ENCODE data around the gene ABCA7.

Gene ABCA7

GRCh38 chr19:1073063-1073955, 33.4 kb downstream of the ABCA7 start:
- no peak for DNase-seq

GRCh38 chr19:1073956-1074517, 34.1 kb downstream of the ABCA7 start:
- DNase-seq: no peak

GRCh38 chr19:1074544-1075283, 34.8 kb downstream of the ABCA7 start:
- DNase-seq: peak; percentile 84

GRCh38 chr19:1076046-1076386, 36.1 kb downstream of the ABCA7 start:
- no peak for DNase-seq

GRCh38 chr19:1076951-1077350, 37.0 kb downstream of the ABCA7 start:
- DNase-seq: peak; percentile 94

GRCh38 chr19:1079566-1080111, 39.7 kb downstream of the ABCA7 start:
- DNase-seq: peak; percentile 90

- DNase-seq: no peak
These were observed 40.7 kb downstream of the ABCA7 start for GRCh38 chr19:1080360-1081161.

- no peak for DNase-seq
These were observed 41.6 kb downstream of the ABCA7 start for GRCh38 chr19:1081301-1082164.

GRCh38 chr19:1082165-1082927, 42.4 kb downstream of the ABCA7 start:
- peak; percentile 93 for DNase-seq

- DNase-seq: no peak
These were observed 43.3 kb downstream of the ABCA7 start for GRCh38 chr19:1082928-1083816.

- DNase-seq: no peak
These were observed 44.3 kb downstream of the ABCA7 start for GRCh38 chr19:1084024-1084868.

GRCh38 chr19:1085053-1085658, 45.2 kb downstream of the ABCA7 start:
- DNase-seq: no peak

GRCh38 chr19:1085676-1086442, 46.0 kb downstream of the ABCA7 start:
- DNase-seq: no peak

GRCh38 chr19:1086613-1087012, 46.7 kb downstream of the ABCA7 start:
- no peak for DNase-seq

- no peak for DNase-seq
These were observed 48.0 kb downstream of the ABCA7 start for GRCh38 chr19:1087813-1088415.

- no peak for DNase-seq
These were observed 48.6 kb downstream of the ABCA7 start for GRCh38 chr19:1088416-1089010.

Data from activated CD4-positive, alpha-beta T cell treated with anti-CD3 and anti-CD28 coated beads for 48 hours (primary cell).